HepG2 (cell line): ENCODE results near the gene ANKRD1. TPM values are rescaled to one million over a fixed set of nuclear protein-coding genes. Genes with fewer than 3 reads are reported as not detected.

ENCODE experiments used
- CHD4 ChIP-seq: fragments of 200-600 bp; sonication (generic); IDR thresholded peaks from 2 replicates; pipeline ENCODE4 v1.7.0; 2017; ENCODE audit warnings: mild to moderate bottlenecking, low read length, borderline replicate concordance
- ERF ChIP-seq: IDR thresholded peaks from 2 replicates; pipeline ENCODE4 v1.6.1; 2018; ENCODE audit warnings: missing biosample characterization, missing genetic modification reagents
- FOSL1 ChIP-seq: sonication (generic); formaldehyde crosslinking; IDR thresholded peaks from 2 replicates; pipeline ENCODE4 v1.9.0; 2021; ENCODE audit warnings: missing genetic modification reagents, borderline replicate concordance
- GATAD1 ChIP-seq: IDR thresholded peaks from 2 replicates; pipeline ENCODE4 v1.6.1; 2016; ENCODE audit warnings: missing genetic modification reagents, missing compliant biosample characterization
- JUND ChIP-seq: sonication (generic); formaldehyde crosslinking; IDR thresholded peaks from 2 replicates; pipeline ENCODE4 v1.8.0; 2022; ENCODE audit warnings: mild to moderate bottlenecking, missing genetic modification reagents
- KAT8 ChIP-seq: IDR thresholded peaks from 2 replicates; pipeline ENCODE4 v1.6.1; 2016; ENCODE audit warnings: missing genetic modification reagents, missing compliant biosample characterization
- KDM4B ChIP-seq: sonication (generic); formaldehyde crosslinking; IDR thresholded peaks from 2 replicates; pipeline ENCODE4 v1.4.0; 2020; ENCODE audit warnings: missing genetic modification reagents
- KMT2B ChIP-seq: IDR thresholded peaks from 2 replicates; pipeline ENCODE4 v1.6.1; 2016; ENCODE audit warnings: missing genetic modification reagents, missing compliant biosample characterization
- MEIS1 ChIP-seq: sonication (generic); formaldehyde crosslinking; IDR thresholded peaks from 2 replicates; pipeline ENCODE4 v1.9.0; 2021; ENCODE audit warnings: mild to moderate bottlenecking, missing genetic modification reagents, moderate library complexity, borderline replicate concordance
- MTF1 ChIP-seq: sonication (generic); formaldehyde crosslinking; IDR thresholded peaks from 2 replicates; pipeline ENCODE4 v1.5.0; 2020; ENCODE audit warnings: missing genetic modification reagents
- NCOA2 ChIP-seq: sonication (generic); formaldehyde crosslinking; IDR thresholded peaks from 2 replicates; pipeline ENCODE4 v1.8.0; 2022; ENCODE audit warnings: inconsistent platforms
- NFYC ChIP-seq: IDR thresholded peaks from 2 replicates; pipeline ENCODE4 v1.6.1; 2016; ENCODE audit warnings: missing genetic modification reagents, missing compliant biosample characterization
- PITX1 ChIP-seq: sonication (generic); formaldehyde crosslinking; IDR thresholded peaks from 2 replicates; pipeline ENCODE4 v1.5.1; 2020; ENCODE audit warnings: mild to moderate bottlenecking, missing genetic modification reagents
- SAP130 ChIP-seq: IDR thresholded peaks from 2 replicates; pipeline ENCODE4 v1.6.1; 2016; ENCODE audit warnings: low read depth
- THAP11 ChIP-seq: IDR thresholded peaks from 2 replicates; pipeline ENCODE4 v1.6.1; 2016; ENCODE audit warnings: missing biosample characterization, missing genetic modification reagents
- ZFP36 ChIP-seq: fragments of 150-350 bp; IDR thresholded peaks from 2 replicates; pipeline ENCODE4 v1.6.1; 2018; ENCODE audit warnings: borderline replicate concordance, low read length, low read depth; ENCODE audit not compliant: partially characterized antibody
- ZNF225 ChIP-seq: sonication (generic); formaldehyde crosslinking; IDR thresholded peaks from 2 replicates; pipeline ENCODE4 v1.4.0; 2020; ENCODE audit warnings: mild to moderate bottlenecking, missing genetic modification reagents
- ZNF362 ChIP-seq: sonication (generic); formaldehyde crosslinking; IDR thresholded peaks from 2 replicates; pipeline ENCODE4 v1.4.0; 2020; ENCODE audit warnings: missing genetic modification reagents, mild to moderate bottlenecking, borderline replicate concordance
- ZNF788 ChIP-seq: sonication (generic); formaldehyde crosslinking; IDR thresholded peaks from 2 replicates; pipeline ENCODE4 v1.5.0; 2020; ENCODE audit warnings: mild to moderate bottlenecking, missing genetic modification reagents, borderline replicate concordance
- ZNF839 ChIP-seq: sonication (generic); formaldehyde crosslinking; IDR thresholded peaks from 2 replicates; pipeline ENCODE4 v1.4.0; 2020; ENCODE audit warnings: missing genetic modification reagents, mild to moderate bottlenecking, borderline replicate concordance
- polyA plus RNA-seq, 8 experiments: library from polyadenylated mRNA; depleted of rRNA in 3 of 8; stranded (reverse) in 7 of 8; unstranded in 1 of 8; fragments of >200 nt; fragmentation: Illumina TruSeq in 4 of 8; extraction: Trizol in 4 of 8; gene quantifications; 2 replicates each; pipeline versions ENCODE4 v1.2.1 to v1.2.3, GENCODE V29; 2011 to 2016; ENCODE audit warnings: low read depth in 4 of 8, missing spikeins in 1 of 8, mixed read lengths in 1 of 8; ENCODE audit not compliant: insufficient read depth in 1 of 8
- total RNA-seq, 5 experiments: library from RNA; depleted of rRNA; stranded (reverse); fragments of >200 nt; fragmentation: Illumina TruSeq; extraction: Trizol; gene quantifications; 2 replicates each; pipeline ENCODE4 v1.2.3, GENCODE V29; 2016; ENCODE audit warnings: low read depth in 1 of 5
- TF ChIP-seq, protein P1 (sequence below): sonication (generic); formaldehyde crosslinking; IDR thresholded peaks from 2 replicates; pipeline ENCODE4 v1.5.0; 2020; ENCODE audit warnings: missing genetic modification reagents, mild to moderate bottlenecking, borderline replicate concordance
- TF ChIP-seq, protein P2 (sequence below): sonication (generic); formaldehyde crosslinking; IDR thresholded peaks from 2 replicates; pipeline ENCODE4 v1.8.0; 2022; ENCODE audit warnings: missing genetic modification reagents, mild to moderate bottlenecking, inconsistent platforms, borderline replicate concordance
- TF ChIP-seq, protein P3 (sequence below): sonication (generic); formaldehyde crosslinking; conservative IDR thresholded peaks from 2 replicates; pipeline ENCODE4 v1.4.0; 2020; ENCODE audit warnings: missing genetic modification reagents
- TF ChIP-seq, protein P4 (sequence below): sonication (generic); formaldehyde crosslinking; conservative IDR thresholded peaks from 2 replicates; pipeline ENCODE4 v1.8.0; 2022; ENCODE audit warnings: mild to moderate bottlenecking, moderate library complexity, missing genetic modification reagents

The ANKRD1 gene
- total and polyA plus RNA-seq, 2 of the 13 experiments (the other 11 are each of a cell fraction or from before 2014, with no cell fraction given), result 19.4 to 41.8 TPM

DNA sequence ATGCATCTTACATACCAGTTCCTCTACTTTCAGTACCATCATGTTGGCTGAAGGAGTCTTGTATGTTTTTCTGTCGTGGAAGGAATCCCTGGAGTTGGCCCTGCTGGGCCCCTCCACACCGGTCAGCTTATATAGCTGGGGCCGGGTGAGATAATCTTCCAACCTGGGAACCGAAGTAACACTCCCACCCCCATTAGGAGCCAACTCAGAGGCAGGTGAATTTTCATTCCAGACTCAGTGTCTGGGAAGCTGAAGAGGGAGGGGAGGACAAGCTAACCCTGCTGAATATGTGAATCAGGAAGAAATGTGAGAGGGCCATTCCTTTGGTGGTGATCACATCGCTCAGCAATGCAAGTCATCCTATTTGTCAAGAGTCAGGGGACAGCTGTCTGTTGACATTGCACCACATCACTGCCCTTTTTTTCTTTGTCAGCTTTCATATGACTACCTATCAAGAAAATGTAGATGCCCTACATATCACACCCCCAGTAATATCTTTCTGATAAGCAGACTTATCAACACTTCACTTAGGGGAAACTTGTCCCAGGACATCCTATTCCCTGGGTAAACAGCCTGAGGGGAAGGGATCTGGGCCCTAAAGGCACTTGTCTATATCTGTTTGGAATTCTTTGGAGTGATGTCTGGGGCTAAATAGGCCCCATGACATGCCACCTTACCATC, at the start of gene ANKRD1 (continued):
- peak; percentile 57; the same call in 1 of the 2 replicates for TF ChIP-seq ZNF788 (CRISPR knock-in tag)
- TF ChIP-seq JUND (CRISPR knock-in tag), result peak; percentile 100
- 0 out of 2 replicates have a peak, but pooled peaks have one; percentile 42 for TF ChIP-seq KMT2B
- TF ChIP-seq MTF1 (CRISPR knock-in tag), result no peak
- peak; percentile 15; the same call in 1 of the 2 replicates for TF ChIP-seq NFYC
- TF ChIP-seq PITX1 (CRISPR knock-in tag), result 0 out of 2 replicates have a peak, but pooled peaks have one; percentile 37
- TF ChIP-seq KAT8 (CRISPR knock-in tag), result peak; percentile 65
- TF ChIP-seq, protein P1, sequence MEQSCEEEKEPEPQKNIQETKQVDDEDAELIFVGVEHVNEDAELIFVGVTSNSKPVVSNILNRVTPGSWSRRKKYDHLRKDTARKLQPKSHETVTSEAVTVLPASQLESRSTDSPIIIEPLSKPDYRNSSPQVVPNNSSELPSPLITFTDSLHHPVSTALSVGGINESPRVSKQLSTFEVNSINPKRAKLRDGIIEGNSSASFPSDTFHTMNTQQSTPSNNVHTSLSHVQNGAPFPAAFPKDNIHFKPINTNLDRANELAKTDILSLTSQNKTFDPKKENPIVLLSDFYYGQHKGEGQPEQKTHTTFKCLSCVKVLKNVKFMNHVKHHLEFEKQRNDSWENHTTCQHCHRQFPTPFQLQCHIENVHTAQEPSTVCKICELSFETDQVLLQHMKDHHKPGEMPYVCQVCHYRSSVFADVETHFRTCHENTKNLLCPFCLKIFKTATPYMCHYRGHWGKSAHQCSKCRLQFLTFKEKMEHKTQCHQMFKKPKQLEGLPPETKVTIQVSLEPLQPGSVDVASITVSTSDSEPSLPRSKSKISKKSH (CRISPR knock-in tag), result no peak
- TF ChIP-seq MEIS1 (CRISPR knock-in tag), result peak; percentile 94; the same call in 1 of the 2 replicates
- TF ChIP-seq GATAD1 (CRISPR knock-in tag), result peak; percentile 45; the same call in 1 of the 2 replicates
- peak; percentile 76; the same call in 1 of the 2 replicates for TF ChIP-seq THAP11
- TF ChIP-seq, protein P2, sequence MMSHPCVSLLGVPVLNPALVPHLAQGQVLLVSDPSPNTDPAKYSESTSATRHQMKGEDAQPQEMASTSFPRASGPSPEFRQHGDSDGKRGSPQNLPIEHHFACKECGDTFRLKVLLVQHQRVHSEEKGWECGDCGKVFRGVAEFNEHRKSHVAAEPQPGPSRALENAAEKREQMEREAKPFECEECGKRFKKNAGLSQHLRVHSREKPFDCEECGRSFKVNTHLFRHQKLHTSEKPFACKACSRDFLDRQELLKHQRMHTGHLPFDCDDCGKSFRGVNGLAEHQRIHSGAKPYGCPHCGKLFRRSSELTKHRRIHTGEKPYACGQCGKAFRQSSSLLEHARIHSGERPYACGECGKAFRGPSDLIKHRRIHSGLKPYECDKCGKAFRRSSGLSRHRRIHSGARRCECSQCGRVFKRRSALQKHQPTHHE (CRISPR knock-in tag), result no peak
- TF ChIP-seq, protein P3, sequence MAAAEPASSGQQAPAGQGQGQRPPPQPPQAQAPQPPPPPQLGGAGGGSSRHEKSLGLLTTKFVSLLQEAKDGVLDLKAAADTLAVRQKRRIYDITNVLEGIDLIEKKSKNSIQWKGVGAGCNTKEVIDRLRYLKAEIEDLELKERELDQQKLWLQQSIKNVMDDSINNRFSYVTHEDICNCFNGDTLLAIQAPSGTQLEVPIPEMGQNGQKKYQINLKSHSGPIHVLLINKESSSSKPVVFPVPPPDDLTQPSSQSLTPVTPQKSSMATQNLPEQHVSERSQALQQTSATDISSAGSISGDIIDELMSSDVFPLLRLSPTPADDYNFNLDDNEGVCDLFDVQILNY, result no peak
- no peak for TF ChIP-seq ZNF225 (CRISPR knock-in tag)
- TF ChIP-seq CHD4, result no peak; the same call in 1 of the 2 replicates
- TF ChIP-seq ZNF362 (CRISPR knock-in tag), result peak; percentile 95
- TF ChIP-seq SAP130 (CRISPR knock-in tag), result peak; percentile 93
- TF ChIP-seq ERF (CRISPR knock-in tag), result peak; percentile 82
- peak; percentile 84; the same call in 1 of the 2 replicates for TF ChIP-seq KDM4B (CRISPR knock-in tag)
- TF ChIP-seq ZNF839, result no peak
- TF ChIP-seq, protein P4, sequence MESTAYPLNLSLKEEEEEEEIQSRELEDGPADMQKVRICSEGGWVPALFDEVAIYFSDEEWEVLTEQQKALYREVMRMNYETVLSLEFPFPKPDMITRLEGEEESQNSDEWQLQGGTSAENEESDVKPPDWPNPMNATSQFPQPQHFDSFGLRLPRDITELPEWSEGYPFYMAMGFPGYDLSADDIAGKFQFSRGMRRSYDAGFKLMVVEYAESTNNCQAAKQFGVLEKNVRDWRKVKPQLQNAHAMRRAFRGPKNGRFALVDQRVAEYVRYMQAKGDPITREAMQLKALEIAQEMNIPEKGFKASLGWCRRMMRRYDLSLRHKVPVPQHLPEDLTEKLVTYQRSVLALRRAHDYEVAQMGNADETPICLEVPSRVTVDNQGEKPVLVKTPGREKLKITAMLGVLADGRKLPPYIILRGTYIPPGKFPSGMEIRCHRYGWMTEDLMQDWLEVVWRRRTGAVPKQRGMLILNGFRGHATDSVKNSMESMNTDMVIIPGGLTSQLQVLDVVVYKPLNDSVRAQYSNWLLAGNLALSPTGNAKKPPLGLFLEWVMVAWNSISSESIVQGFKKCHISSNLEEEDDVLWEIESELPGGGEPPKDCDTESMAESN (CRISPR knock-in tag), result no peak
- TF ChIP-seq NCOA2, result peak; percentile 92
- no peak for TF ChIP-seq ZFP36
- TF ChIP-seq FOSL1 (CRISPR knock-in tag), result peak; percentile 91; the same call in 1 of the 2 replicates
